Adipose tissue (tissue), 3 donors: ENCODE results near the gene SMDT1. TPM values are rescaled to one million over a fixed set of nuclear protein-coding genes. Genes with fewer than 3 reads are reported as not detected.

Experiments used
- H3K27ac ChIP-seq: one replicate; pipeline ENCODE4 v1.5.1; 2013; ENCODE audit warnings: low read depth, low read length
- WGBS, 3 donors: extraction: QIAGEN DNeasy Blood & Tissue Kit; methylation state at CpG; one replicate each; pipeline ENCODE4 v1.1.7; 2013; 5-methylcytosine and 5-hydroxymethylcytosine counted together
- polyA plus RNA-seq, 3 donors: library from polyadenylated mRNA; stranded (reverse); fragments of 200-250 nt; gene quantifications; one replicate each; pipeline ENCODE4 v1.2.3, GENCODE V29; 2013
- donor health status: healthy with polysubstance abuse.
- donor health status: Bipolar disorder and iron deficiency.
- donor health status: healthy.

Gene SMDT1
- polyA plus RNA-seq: 100 to 1,000 TPM in 1 of 3 donors, 10 to 100 TPM in 2; 53.3 to 129 (median 86.4) TPM

GRCh38 chr22:42079319-42080251 lies at the start of gene SMDT1:
TSS of gene SMDT1 (plus strand) at chr22:42079700. CDS start at chr22:42079769, 69 bp downstream.
- WGBS, 3 donors: 0 to 1% (median 0%) methylated on average over 67 to 71 of the region's 71 CpGs
- H3K27ac ChIP-seq: peak within 1 kb of the TSS; percentile 80

DNA sequence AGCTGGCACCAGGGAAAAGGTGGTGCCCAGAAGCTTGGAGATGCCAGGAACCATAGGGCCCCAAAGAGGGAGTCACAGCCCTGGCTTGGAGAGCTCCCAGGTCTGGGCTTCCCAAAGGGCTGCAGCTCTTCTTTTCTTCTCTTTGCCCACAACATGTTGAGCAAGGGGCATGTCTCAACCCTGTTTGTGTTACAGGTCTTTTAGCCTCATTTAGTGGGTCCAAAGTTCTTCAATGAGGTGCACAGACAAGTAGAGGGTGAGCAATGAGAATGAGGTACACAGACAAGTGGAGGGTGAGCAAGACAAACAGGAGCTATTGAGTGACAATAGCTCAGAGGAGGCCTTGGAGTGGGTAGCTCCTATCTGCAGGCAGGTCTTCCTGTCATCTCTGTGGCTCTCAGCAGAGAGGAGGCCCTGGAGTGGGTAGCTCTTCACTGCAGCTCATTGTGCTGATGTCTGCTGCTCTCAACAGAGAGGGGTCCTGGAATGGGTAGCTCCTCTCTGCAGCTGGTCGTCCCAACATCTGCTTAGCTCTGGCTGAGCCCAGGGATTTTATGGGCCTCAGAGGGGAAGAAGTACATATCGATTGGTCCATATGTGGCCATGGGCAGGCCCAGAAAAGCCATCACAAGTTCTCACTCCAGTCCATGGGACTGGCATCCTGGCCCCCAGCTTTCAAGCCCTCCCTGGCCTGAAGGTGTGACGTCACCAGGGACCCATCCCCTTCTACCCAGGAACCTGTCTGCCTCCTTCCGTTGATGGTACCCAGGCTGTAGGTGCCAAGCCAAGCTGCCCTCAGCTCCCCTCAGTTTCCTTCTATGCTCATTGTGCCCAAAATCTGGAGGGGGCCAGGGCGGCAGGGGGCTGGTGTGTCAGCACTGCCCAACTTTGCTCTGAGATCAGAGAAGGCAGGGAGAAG lies 46.0 kb upstream of the SMDT1 start:
- 87 to 95% (median 91%) methylated on average over 5 of the region's 5 CpGs for WGBS, 3 donors

DNA sequence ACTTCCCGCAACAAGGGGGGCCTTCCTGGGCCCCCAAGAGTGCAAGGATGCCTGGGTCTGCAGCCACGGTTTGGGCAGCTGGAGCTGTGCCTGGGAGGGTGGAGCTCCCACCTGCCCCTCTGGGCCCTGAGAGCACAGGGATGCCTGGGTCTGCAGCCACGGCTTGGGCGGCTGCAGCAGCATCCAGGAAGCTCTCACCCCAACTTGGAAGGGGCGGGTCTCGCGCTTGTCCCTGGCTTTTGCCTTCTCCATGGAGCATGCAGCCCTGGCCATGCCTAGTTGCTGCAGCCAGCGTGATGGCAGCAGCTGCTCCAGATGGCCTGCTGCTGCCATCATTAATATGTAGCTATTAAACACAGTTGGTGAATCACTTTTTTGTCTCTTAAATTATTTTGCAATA lies 44.2 kb upstream of the SMDT1 start:
- 85 to 93% (median 92%) methylated on average over 8 of the region's 8 CpGs for WGBS, 3 donors
- H3K27ac ChIP-seq: no peak overlapping the region

More for the DNA sequence above, 46.0 kb upstream of the SMDT1 start:
- H3K27ac ChIP-seq: no peak overlapping the region

GRCh38 chr22:42039271-42039670 lies 40.2 kb upstream of the SMDT1 start:
- 93 to 95% (median 94%) methylated on average over 5 of the region's 5 CpGs for WGBS, 3 donors
- no peak overlapping the region for H3K27ac ChIP-seq

DNA sequence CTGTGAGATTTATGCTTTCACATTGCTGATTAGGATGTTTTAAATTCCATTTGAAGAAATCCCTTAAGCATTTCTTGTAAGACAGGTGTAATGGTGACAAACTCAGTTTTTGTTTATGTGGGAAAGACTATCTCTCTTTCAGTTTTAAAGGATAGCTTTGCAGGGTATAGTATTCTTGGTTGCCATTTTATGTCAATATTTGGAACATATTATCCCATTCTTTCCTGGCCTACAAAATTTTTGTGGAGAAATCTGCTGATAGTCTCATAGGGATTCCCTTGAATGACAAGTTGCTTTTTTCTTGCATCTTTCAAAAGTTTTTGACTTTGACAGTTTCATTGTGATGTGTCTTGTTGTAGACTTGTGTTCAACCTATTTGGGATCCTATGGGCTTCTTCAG lies 37.7 kb upstream of the SMDT1 start:
- H3K27ac ChIP-seq: no peak overlapping the region

GRCh38 chr22:42050641-42051180 lies 28.8 kb upstream of the SMDT1 start:
- 60 to 76% (median 64%) methylated on average over 2 of the region's 2 CpGs for WGBS, 3 donors
- H3K27ac ChIP-seq: no peak overlapping the region

- H3K27ac ChIP-seq: no peak overlapping the region
- 84 to 88% (median 87%) methylated on average over 3 of the region's 3 CpGs for WGBS, 3 donors
Observed at GRCh38 chr22:42052765-42053164, 26.7 kb upstream of the SMDT1 start.

GRCh38 chr22:42056757-42057511 lies 22.6 kb upstream of the SMDT1 start:
- H3K27ac ChIP-seq: no peak overlapping the region
- WGBS, 3 donors: 100% methylated on average over 1 of the region's 1 CpG

DNA sequence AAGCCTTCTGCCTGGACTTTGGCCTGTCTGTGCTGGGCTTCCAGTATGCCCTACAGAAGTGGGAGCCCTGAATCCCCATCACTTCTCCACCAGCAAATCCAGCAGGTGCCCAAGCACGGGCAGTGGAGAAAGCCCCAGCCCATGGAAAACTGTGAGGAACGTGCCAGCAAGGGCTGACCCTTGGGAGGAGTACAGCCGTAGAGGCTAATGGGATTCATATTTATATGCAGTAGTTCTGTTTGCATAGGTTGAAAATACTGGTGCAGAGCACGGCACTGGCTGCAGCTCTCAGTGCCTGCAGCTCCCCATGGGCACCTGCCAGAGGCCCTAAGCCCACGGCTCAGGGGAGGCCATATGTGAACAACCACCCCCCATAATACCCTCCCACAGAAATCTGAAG lies 19.0 kb upstream of the SMDT1 start:
- no peak overlapping the region for H3K27ac ChIP-seq
- 88 to 97% (median 93%) methylated on average over 5 of the region's 5 CpGs for WGBS, 3 donors

- 95 to 96% (median 95%) methylated on average over 7 of the region's 7 CpGs for WGBS, 3 donors
- H3K27ac ChIP-seq: no peak overlapping the region
Observed at GRCh38 chr22:42061041-42061440, 18.5 kb upstream of the SMDT1 start.

DNA sequence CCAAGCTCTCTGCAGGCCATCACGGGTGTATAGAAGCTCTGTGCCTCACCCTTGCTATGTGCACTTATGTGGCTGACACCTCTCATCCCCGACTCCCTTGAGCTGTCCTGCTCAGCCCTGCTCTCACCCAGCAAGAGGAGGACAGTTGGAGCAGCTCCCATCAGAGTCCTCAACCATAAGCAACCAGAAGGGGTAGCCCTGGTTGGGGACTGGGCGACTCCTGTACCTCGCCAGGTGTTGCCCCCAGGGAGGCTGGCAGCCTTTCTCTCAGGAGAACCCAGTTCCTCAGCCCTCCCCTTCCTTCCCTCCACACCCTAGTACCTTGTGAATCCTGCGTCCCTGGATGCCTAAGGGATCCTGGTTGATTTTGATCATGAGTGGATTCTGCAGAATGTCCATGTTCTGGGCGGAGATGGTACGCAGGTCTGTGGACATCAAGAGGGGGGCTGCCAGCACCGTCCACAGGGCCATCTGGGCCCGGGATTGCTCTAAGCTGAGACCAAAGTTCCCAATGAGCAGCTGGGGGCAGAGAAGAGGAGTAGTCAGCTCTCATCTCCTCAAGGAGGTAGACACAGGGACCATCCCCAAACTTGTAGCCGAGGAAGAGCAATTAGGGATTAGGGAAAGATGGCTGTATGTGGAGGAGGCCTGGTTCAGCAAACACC lies 16.9 kb upstream of the SMDT1 start:
- no peak overlapping the region for H3K27ac ChIP-seq
- 93 to 97% (median 94%) methylated on average over 10 of the region's 10 CpGs for WGBS, 3 donors

GRCh38 chr22:42064629-42065028 lies 14.9 kb upstream of the SMDT1 start:
- 39 to 100% (median 88%) methylated on average over 1 of the region's 1 CpG for WGBS, 3 donors
- H3K27ac ChIP-seq: no peak overlapping the region

DNA sequence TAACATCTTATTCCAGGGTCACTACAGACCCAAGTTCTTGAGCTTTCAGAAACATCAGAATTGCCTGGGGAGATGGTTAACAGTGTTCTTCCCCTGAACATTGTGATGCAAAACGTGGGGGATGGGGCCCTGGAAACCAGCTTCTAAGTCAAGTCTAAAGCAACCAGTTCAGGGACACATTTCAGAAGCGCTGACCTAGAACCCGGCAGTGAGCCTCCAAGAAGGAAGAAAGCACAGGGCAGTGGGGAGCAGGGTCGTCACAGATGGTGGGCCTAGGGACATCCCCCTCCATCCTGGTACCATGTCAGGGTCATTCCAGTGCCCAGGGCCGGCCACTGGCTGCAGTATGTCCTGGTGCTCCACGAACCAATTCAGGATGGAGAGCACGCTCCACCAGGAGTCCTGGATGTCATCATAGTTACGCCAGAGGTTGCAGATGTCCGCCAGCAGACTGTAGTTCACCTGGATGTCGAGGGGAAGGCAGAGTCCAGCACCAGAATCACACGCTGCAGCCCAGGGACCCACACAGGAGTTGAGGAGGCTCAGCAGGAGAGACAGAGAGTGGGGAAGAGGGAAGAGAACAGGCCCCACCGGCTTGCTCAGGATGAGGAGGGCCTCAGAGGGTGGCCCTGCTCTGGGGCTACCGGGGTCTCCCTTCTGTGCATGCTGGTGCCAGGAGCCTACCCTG lies 13.9 kb upstream of the SMDT1 start:
- no peak overlapping the region for H3K27ac ChIP-seq
- WGBS, 3 donors: 85 to 89% (median 86%) methylated on average over 13 of the region's 13 CpGs

DNA sequence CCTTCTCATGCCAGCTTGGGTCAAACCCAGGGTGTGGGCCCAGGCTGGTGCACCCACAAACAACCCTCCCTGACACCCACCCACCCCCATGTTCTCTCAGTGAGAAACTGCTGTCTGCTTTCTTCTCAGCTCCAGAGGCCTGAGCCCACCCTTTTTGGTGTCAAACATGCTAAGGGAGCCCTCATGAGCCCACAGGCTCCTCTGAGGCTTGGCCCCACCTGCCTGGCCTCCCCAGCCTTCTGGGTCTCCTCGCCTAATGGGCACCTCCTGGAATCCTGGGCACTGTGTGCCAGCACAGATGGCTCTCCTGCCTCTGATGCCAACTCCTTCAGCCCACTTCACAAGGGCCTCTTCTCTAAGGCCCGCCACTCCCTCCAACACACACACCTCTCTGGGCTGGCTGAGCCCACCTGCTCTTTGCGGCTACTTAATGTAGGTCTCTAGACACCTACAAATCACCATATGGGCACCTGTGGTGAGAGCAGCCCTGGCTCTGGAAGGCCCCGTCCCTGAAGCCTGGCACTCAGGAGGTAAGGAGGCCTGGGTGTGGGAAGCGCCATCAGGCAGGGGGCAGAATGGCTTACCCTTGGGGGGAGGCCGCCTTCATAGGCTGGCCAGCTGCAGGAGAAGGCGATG lies 13.3 kb upstream of the SMDT1 start:
- 96 to 97% (median 97%) methylated on average over 7 of the region's 7 CpGs for WGBS, 3 donors
- H3K27ac ChIP-seq: no peak overlapping the region

- 93 to 97% (median 95%) methylated on average over 10 of the region's 10 CpGs for WGBS, 3 donors
- H3K27ac ChIP-seq: no peak overlapping the region
Observed at GRCh38 chr22:42066937-42067336, 12.6 kb upstream of the SMDT1 start.

DNA sequence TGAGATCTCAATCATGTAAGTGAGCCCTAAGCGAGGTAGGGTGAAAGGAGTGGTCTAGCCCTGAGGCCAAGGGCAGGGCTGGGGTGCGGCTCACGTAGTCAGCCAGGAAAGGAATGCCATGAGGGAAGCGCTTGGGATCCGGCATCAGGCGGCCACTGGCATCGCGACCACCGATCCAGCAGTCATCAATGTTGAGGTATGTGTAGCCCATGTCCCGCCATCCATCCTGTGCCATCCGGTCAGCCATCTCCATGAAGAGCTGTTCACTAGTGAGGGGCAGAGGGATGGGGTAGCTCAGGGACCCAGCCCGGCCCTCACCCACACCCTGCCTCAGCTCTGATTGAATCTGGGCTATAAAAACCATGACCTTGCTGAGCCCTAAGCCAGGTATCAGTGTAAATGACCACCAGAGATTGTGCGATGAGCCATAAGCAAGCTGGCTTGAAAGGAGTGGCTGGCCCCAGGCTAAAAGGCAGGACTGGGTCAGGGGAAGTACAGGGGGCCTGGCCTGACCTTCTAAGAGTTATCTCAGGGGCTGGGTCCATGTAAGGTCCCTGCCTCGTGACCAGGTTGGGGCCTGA lies 11.7 kb upstream of the SMDT1 start:
- 91 to 98% (median 97%) methylated on average over 14 of the region's 14 CpGs for WGBS, 3 donors
- H3K27ac ChIP-seq: no peak overlapping the region
